ENCODE measurements around the gene FOXC2. TPM values are rescaled to one million over a fixed set of nuclear protein-coding genes. Genes with fewer than 3 reads are reported as not detected.

FOXC2 gene
- total and polyA plus RNA-seq, 10 of the 15 experiments (the other 5 are each of a cell fraction or from before 2014, with no cell fraction given), result not detected

GRCh38 chr16:86611941-86612340 is 45.3 kb downstream of the FOXC2 start:
- Histone ChIP-seq H3K9ac (ENCODE audit: control insufficient read depth, insufficient read depth, low read length) (no peak overlapping the region), H3K79me2 (ENCODE audit: control insufficient read depth, insufficient read depth, low read length) (no peaks in the 10 kb centered on the region), H3K9me3 (replicated peaks; ENCODE audit: control insufficient read depth, insufficient read depth, low read length) (no peaks in the 10 kb centered on the region), H4K20me1 (ENCODE audit: control insufficient read depth, insufficient read depth) (no peaks in the 10 kb centered on the region), H3K36me3 (ENCODE audit: control insufficient read depth in 2 of 2, insufficient read depth in 2 of 2, low read length in 1 of 2) (no peaks in the 10 kb centered on the region), H3K4me2 (ENCODE audit: control insufficient read depth, insufficient read depth) (no peak overlapping the region), H3K4me3 (no peak overlapping the region), H3K27me3 (replicated peaks in 1 of 2; ENCODE audit: control insufficient read depth in 2 of 2, insufficient read depth in 2 of 2, low read length in 1 of 2) (peaks cover 0 to 1% of the 10 kb centered on the region in 2 experiments; a peak in 2 of 4 replicates), H2AFZ (ENCODE audit: control insufficient read depth, low read depth, low read length) (no peak overlapping the region), H3K4me1 (ENCODE audit: control insufficient read depth, insufficient read depth, low read length) (no peaks in the 10 kb centered on the region), H3K27ac (ENCODE audit: control insufficient read depth, insufficient read depth) (no peak overlapping the region)
- BruUV-seq (replicated peaks), result no TSS peak
- DNase-seq (ENCODE audit: low read depth, low spot score) (no peak), ATAC-seq (no peak), FAIRE-seq (no peak)
- in situ Hi-C loops (cut with MboI) (no loop called here), intact Hi-C loops (cut with micrococcal nuclease; ENCODE audit: unreplicated experiment) (no loop called here)
- ChIA-PET CTCF (no interaction called here), POLR2A (no interaction called here), SMC1A (ENCODE audit: uncharacterized antibody, unreplicated experiment) (interaction anchor here (1.2 to 1.6 kb wide), 2 partner anchors 9 to 53 kb away, joined by 3 to 7 read pairs; no protein-coding TSS in a partner anchor), RAD21 (ENCODE audit: unreplicated experiment) (no interaction called here)
- 41% methylated on average over 3 of the region's 3 CpGs for WGBS (ENCODE audit: insufficient coverage, insufficient replicate concordance, low lambda C conversion rate, missing lambda C conversion rate)
- TF ChIP-seq ZNF274 (IDR thresholded peaks at IDR 0.05; ENCODE audit: insufficient read depth, insufficient read length) (no peak), RELB (IDR thresholded peaks at IDR 0.05; ENCODE audit: low read depth) (no peak)

GRCh38 chr16:86614699-86615098 is 48.1 kb downstream of the FOXC2 start:
- DNase-seq (ENCODE audit: low read depth, low spot score) (no peak), FAIRE-seq (no peak), ATAC-seq (no peak)
- ChIA-PET CTCF (no interaction called here), RAD21 (ENCODE audit: unreplicated experiment) (no interaction called here), POLR2A (interaction anchor here (0.6 kb wide), 1 partner anchor 835 kb away, joined by 4 read pairs; no protein-coding TSS in a partner anchor), SMC1A (ENCODE audit: uncharacterized antibody, unreplicated experiment) (interaction anchor here (1.0 to 1.5 kb wide), 4 partner anchors 15 to 49 kb away, joined by 3 to 5 read pairs (median 4); no protein-coding TSS in a partner anchor)
- Histone ChIP-seq H3K4me1 (ENCODE audit: control insufficient read depth, insufficient read depth, low read length) (no peaks in the 10 kb centered on the region), H3K9ac (ENCODE audit: control insufficient read depth, insufficient read depth, low read length) (no peak overlapping the region), H3K36me3 (ENCODE audit: control insufficient read depth in 2 of 2, insufficient read depth in 2 of 2, low read length in 1 of 2) (no peaks in the 10 kb centered on the region), H3K27ac (ENCODE audit: control insufficient read depth, insufficient read depth) (no peak overlapping the region), H3K4me2 (ENCODE audit: control insufficient read depth, insufficient read depth) (no peak overlapping the region), H2AFZ (ENCODE audit: control insufficient read depth, low read depth, low read length) (no peak overlapping the region), H3K9me3 (replicated peaks; ENCODE audit: control insufficient read depth, insufficient read depth, low read length) (no peaks in the 10 kb centered on the region), H3K79me2 (ENCODE audit: control insufficient read depth, insufficient read depth, low read length) (no peaks in the 10 kb centered on the region), H3K4me3 (no peak overlapping the region), H3K27me3 (replicated peaks in 1 of 2; ENCODE audit: control insufficient read depth in 2 of 2, insufficient read depth in 2 of 2, low read length in 1 of 2) (peaks cover 0 to 1% of the 10 kb centered on the region in 2 experiments; a peak in 3 of 4 replicates), H4K20me1 (ENCODE audit: control insufficient read depth, insufficient read depth) (no peaks in the 10 kb centered on the region)
- no peak for TF ChIP-seq ZNF384 (IDR thresholded peaks at IDR 0.05; ENCODE audit: borderline replicate concordance, low read depth, low read length)
- TF ChIP-seq TCF7 (IDR thresholded peaks at IDR 0.05; ENCODE audit: borderline replicate concordance), result no peak
- TF ChIP-seq CREM (IDR thresholded peaks at IDR 0.05; ENCODE audit: low read depth), result no peak
- TF ChIP-seq MAX (IDR thresholded peaks at IDR 0.05; ENCODE audit: low read depth, low read length), result no peak
- TF ChIP-seq MYC (IDR thresholded peaks at IDR 0.05; ENCODE audit: insufficient read depth, insufficient read length, insufficient replicate concordance, low read length, severe bottlenecking), result no peak
- TF ChIP-seq WRNIP1 (IDR thresholded peaks at IDR 0.05; ENCODE audit: borderline replicate concordance, low read depth, low read length), result no peak
- intact Hi-C loops (cut with micrococcal nuclease; ENCODE audit: unreplicated experiment) (no loop called here), in situ Hi-C loops (cut with MboI) (no loop called here)
- no TSS peak for BruUV-seq (replicated peaks)
- WGBS (ENCODE audit: insufficient coverage, insufficient replicate concordance, low lambda C conversion rate, missing lambda C conversion rate), result 54% methylated on average over 5 of the region's 5 CpGs
